GM12891 (cell line): ENCODE data around the gene SMYD3.

Experiments
- POLR2A ChIP-seq: IDR thresholded peaks from 2 replicates; pipeline ENCODE4 v1.6.1; 2011; ENCODE audit warnings: low read depth, low read length, control low read depth
- POLR2AphosphoS5 ChIP-seq: IDR thresholded peaks from 2 replicates; pipeline ENCODE4 v1.6.1; 2011; ENCODE audit warnings: low read depth, low read length, control low read depth

GRCh38 chr1:246136477-246136876 is 370.6 kb downstream of the SMYD3 start:
- no peak for TF ChIP-seq POLR2AphosphoS5
- TF ChIP-seq POLR2A = no peak
